NCI-H2227 (cell line): ENCODE results near the gene MAP3K4.
A peak's percentile ranks its signal among the peaks of the same experiment; 100 is the strongest.

Source experiments
- DNase-seq: peaks from one replicate; lab custom pipeline; 2025; ENCODE audit not compliant: unreplicated experiment; lab: John Stamatoyannopoulos, UW

MAP3K4 gene

GRCh38 chr6:161076181-161076677 is 84.7 kb downstream of the MAP3K4 start:
- peak; percentile 42 for DNase-seq

GRCh38 chr6:161079566-161080262 is 88.1 kb downstream of the MAP3K4 start:
- DNase-seq = no peak

GRCh38 chr6:161080263-161080970 is 88.8 kb downstream of the MAP3K4 start:
- DNase-seq = no peak

- DNase-seq = no peak
Observed at GRCh38 chr6:161082215-161082614, 90.6 kb downstream of the MAP3K4 start.

GRCh38 chr6:161085246-161085645 is 93.7 kb downstream of the MAP3K4 start:
- no peak for DNase-seq

- no peak for DNase-seq
Observed at GRCh38 chr6:161088676-161089328, 97.2 kb downstream of the MAP3K4 start.

GRCh38 chr6:161091151-161091550 is 99.6 kb downstream of the MAP3K4 start:
- DNase-seq = no peak

- no peak for DNase-seq
Observed at GRCh38 chr6:161091972-161092701, 100.6 kb downstream of the MAP3K4 start.

- DNase-seq = no peak
Observed at GRCh38 chr6:161094955-161095354, 103.4 kb downstream of the MAP3K4 start.

GRCh38 chr6:161095916-161096315 is 104.3 kb downstream of the MAP3K4 start:
- DNase-seq = no peak

- DNase-seq = no peak
Observed at GRCh38 chr6:161100072-161100471, 108.5 kb downstream of the MAP3K4 start.

GRCh38 chr6:161101517-161101916 is 109.9 kb downstream of the MAP3K4 start:
- peak; percentile 2 for DNase-seq

GRCh38 chr6:161103475-161103874 is 111.9 kb downstream of the MAP3K4 start:
- no peak for DNase-seq

- no peak for DNase-seq
Observed at GRCh38 chr6:161104966-161105365, 113.4 kb downstream of the MAP3K4 start.

- no peak for DNase-seq
Observed at GRCh38 chr6:161105408-161105807, 113.8 kb downstream of the MAP3K4 start.

GRCh38 chr6:161107779-161108730 is 116.5 kb downstream of the MAP3K4 start:
- DNase-seq = no peak

GRCh38 chr6:161108916-161109315 is 117.3 kb downstream of the MAP3K4 start:
- no peak for DNase-seq

GRCh38 chr6:161109366-161109765 is 117.8 kb downstream of the MAP3K4 start:
- no peak for DNase-seq

- no peak for DNase-seq
Observed at GRCh38 chr6:161110028-161110779, 118.6 kb downstream of the MAP3K4 start.
